Measurements from ENCODE around the gene PRDM16. TPM values are rescaled to one million over a fixed set of nuclear protein-coding genes. Genes with fewer than 3 reads are reported as not detected.

Gene PRDM16
- total and polyA plus RNA-seq, 4 donors, result 0.05 to 0.67 (median 0.19) TPM

GRCh38 chr1:3183813-3184212, 114.8 kb downstream of the PRDM16 start:
- DNase-seq (ENCODE audit: low spot score), result no peak
- H3K4me3 ChIP-seq (ENCODE audit: low read depth in 1 of 3, low read length in 3 of 3), result no peak overlapping the region
- 71% methylated on average over 22 of the region's 22 CpGs for WGBS
- TF ChIP-seq JUND (IDR thresholded peaks at IDR 0.05) (no peak), YY1 (IDR thresholded peaks at IDR 0.05) (no peak), MAX (IDR thresholded peaks at IDR 0.05) (no peak), RXRA (IDR thresholded peaks at IDR 0.05) (no peak), REST (IDR thresholded peaks at IDR 0.05) (no peak), FOXA1 (IDR thresholded peaks at IDR 0.05) (no peak), EGR1 (IDR thresholded peaks at IDR 0.05; ENCODE audit: low read depth in 2 of 2) (no peak), SP1 (IDR thresholded peaks at IDR 0.05) (no peak), HNF4A (conservative IDR thresholded peaks at IDR 0.05) (no peak), RAD21 (IDR thresholded peaks at IDR 0.05) (no peak), HNF4G (IDR thresholded peaks at IDR 0.05) (no peak), ZBTB33 (IDR thresholded peaks at IDR 0.05) (no peak)
- no peaks in the 10 kb centered on the region for H3K36me3 ChIP-seq (ENCODE audit: control insufficient read depth in 4 of 4, insufficient read depth in 3 of 4, low read depth in 1 of 4, low read length in 3 of 4)
- H3K4me1 ChIP-seq (ENCODE audit: control insufficient read depth in 4 of 4, insufficient read depth in 4 of 4, low read length in 3 of 4), result no peaks in the 10 kb centered on the region
- no peaks in the 10 kb centered on the region for H3K27me3 ChIP-seq (ENCODE audit: control insufficient read depth in 4 of 4, insufficient read depth in 4 of 4, low read length in 3 of 4)
- H3K27ac ChIP-seq (ENCODE audit: low read depth in 1 of 2, low read length in 2 of 2), result no peak overlapping the region
- no peak overlapping the region for H3K9ac ChIP-seq (ENCODE audit: low read depth in 1 of 2, low read length in 2 of 2)
- H3K9me3 ChIP-seq (ENCODE audit: control insufficient read depth in 4 of 4, low read length in 3 of 4), result no peaks in the 10 kb centered on the region

GRCh38 chr1:3184666-3185065, 115.7 kb downstream of the PRDM16 start:
- Histone ChIP-seq H3K36me3 (ENCODE audit: control insufficient read depth in 4 of 4, insufficient read depth in 3 of 4, low read depth in 1 of 4, low read length in 3 of 4) (no peaks in the 10 kb centered on the region), H3K9ac (ENCODE audit: low read depth in 1 of 2, low read length in 2 of 2) (no peak overlapping the region), H3K27me3 (ENCODE audit: control insufficient read depth in 4 of 4, insufficient read depth in 4 of 4, low read length in 3 of 4) (no peaks in the 10 kb centered on the region), H3K4me1 (ENCODE audit: control insufficient read depth in 4 of 4, insufficient read depth in 4 of 4, low read length in 3 of 4) (no peaks in the 10 kb centered on the region), H3K9me3 (ENCODE audit: control insufficient read depth in 4 of 4, low read length in 3 of 4) (no peaks in the 10 kb centered on the region), H3K4me3 (ENCODE audit: low read depth in 1 of 3, low read length in 3 of 3) (no peak overlapping the region), H3K27ac (ENCODE audit: low read depth in 1 of 2, low read length in 2 of 2) (no peak overlapping the region)
- no peak for DNase-seq (ENCODE audit: low spot score)
- WGBS, result 95% methylated on average over 20 of the region's 20 CpGs
- TF ChIP-seq SP1 (IDR thresholded peaks at IDR 0.05) (no peak), REST (IDR thresholded peaks at IDR 0.05) (no peak), RAD21 (IDR thresholded peaks at IDR 0.05) (no peak), CTCF (IDR thresholded peaks at IDR 0.05; ENCODE audit: low read depth, low read length, missing input control) (no peak), HNF4G (IDR thresholded peaks at IDR 0.05) (no peak), HNF4A (conservative IDR thresholded peaks at IDR 0.05) (no peak), YY1 (IDR thresholded peaks at IDR 0.05) (no peak), ATF3 (IDR thresholded peaks at IDR 0.05) (no peak), FOXA2 (IDR thresholded peaks at IDR 0.05) (no peak), EGR1 (IDR thresholded peaks at IDR 0.05; ENCODE audit: low read depth in 2 of 2) (no peak), TAF1 (conservative IDR thresholded peaks at IDR 0.05) (no peak), NR2F2 (IDR thresholded peaks at IDR 0.05) (no peak), MAX (IDR thresholded peaks at IDR 0.05) (no peak), JUND (IDR thresholded peaks at IDR 0.05) (no peak), FOXA1 (IDR thresholded peaks at IDR 0.05) (no peak)
